Transverse colon (tissue), 4 donors: ENCODE data around the gene ZFP37.

Source experiments
- CTCF ChIP-seq, 5 experiments: fragments of 200-600 bp in 3 of 5; fragments of 450-650 bp in 2 of 5; sonication (generic) in 3 of 5; IDR thresholded peaks; 1 replicate in 2 of 5; 2 replicates in 3 of 5; pipeline ENCODE4 v1.5.1; 2016 to 2017; ENCODE audit warnings: antibody characterized with exemption in 5 of 5, inconsistent platforms in 3 of 5, mild to moderate bottlenecking in 2 of 5, moderate library complexity in 1 of 5
- POLR2AphosphoS5 ChIP-seq, 3 donors: sonication (generic); formaldehyde crosslinking; IDR thresholded peaks; one replicate each; pipeline ENCODE4 v1.6.1; 2016; ENCODE audit warnings: antibody characterized with exemption in 3 of 3

GRCh38 chr9:113026200-113026599, 30.3 kb downstream of the ZFP37 start:
- no peak for TF ChIP-seq CTCF (IDR thresholded peaks at IDR 0.05)
- no peak for TF ChIP-seq POLR2AphosphoS5 (IDR thresholded peaks at IDR 0.05)
